Esophagus (tissue), 2 donors: ENCODE measurements around the gene TCP11. TPM values are rescaled to one million over a fixed set of nuclear protein-coding genes. Genes with fewer than 3 reads are reported as not detected.
A peak's percentile ranks its signal among the peaks of the same experiment; 100 is the strongest.

ENCODE experiments used
- H3K27ac ChIP-seq, 2 donors: one replicate each; pipeline ENCODE4 v1.5.1; 2013; ENCODE audit warnings: low read depth in 2 of 2, mild to moderate bottlenecking in 2 of 2, inconsistent platforms in 1 of 2, low read length in 1 of 2, moderate library complexity in 1 of 2
- H3K27me3 ChIP-seq, 2 donors: one replicate each; pipeline ENCODE4 v1.6.1; 2013; ENCODE audit warnings: low read length in 2 of 2, control low read depth in 1 of 2, mild to moderate bottlenecking in 1 of 2; ENCODE audit not compliant: insufficient read depth in 2 of 2, control insufficient read depth in 1 of 2
- H3K36me3 ChIP-seq, 2 donors: one replicate each; pipeline ENCODE4 v1.6.1; 2013; ENCODE audit warnings: low read length in 1 of 2; ENCODE audit not compliant: control insufficient read depth in 2 of 2, insufficient read depth in 2 of 2
- H3K4me1 ChIP-seq, 2 donors: one replicate each; pipeline ENCODE4 v1.6.1; 2013; ENCODE audit warnings: low read length in 1 of 2; ENCODE audit not compliant: control insufficient read depth in 2 of 2, insufficient read depth in 2 of 2
- H3K4me3 ChIP-seq, 2 donors: one replicate each; pipeline ENCODE4 v1.5.1; 2013; ENCODE audit warnings: low read length in 2 of 2, mild to moderate bottlenecking in 2 of 2, low read depth in 1 of 2, moderate library complexity in 1 of 2
- H3K9me3 ChIP-seq, 2 donors: one replicate each; pipeline ENCODE4 v1.6.1; 2013; ENCODE audit warnings: mild to moderate bottlenecking in 2 of 2, low read depth in 1 of 2, low read length in 1 of 2, moderate library complexity in 1 of 2; ENCODE audit not compliant: control insufficient read depth in 2 of 2, insufficient read depth in 1 of 2
- whole genome bisulfite sequencing, 2 donors: extraction: QIAGEN DNeasy Blood & Tissue Kit; methylation state at CpG; one replicate each; pipeline ENCODE4 v1.1.7; 2013; 5-methylcytosine and 5-hydroxymethylcytosine counted together
- polyA plus RNA-seq, 2 donors: library from polyadenylated mRNA; stranded (reverse); fragments of 200-250 nt; gene quantifications; one replicate each; pipeline ENCODE4 v1.2.3, GENCODE V29; 2013
- donor health status: healthy with polysubstance abuse.
- donor health status: Bipolar disorder and iron deficiency.

Gene TCP11
- polyA plus RNA-seq, 2 donors = 0.02 TPM; not detected in 1

GRCh38 chr6:35165630-35166071 lies 24.5 kb upstream of the TCP11 start:
- Histone ChIP-seq H3K9me3 (peaks cover 0 to 2% of the 10 kb centered on the region in 2 donors), H3K36me3 (no peaks in the 10 kb centered on the region), H3K4me1 (peaks cover 4 to 13% of the 10 kb centered on the region in 2 donors), H3K27ac (peak overlapping the region; percentile 60 to 78), H3K4me3 (no peak overlapping the region), H3K27me3 (no peaks in the 10 kb centered on the region)
- 66 to 75% methylated on average over 2 of the region's 2 CpGs for WGBS, 2 donors

DNA sequence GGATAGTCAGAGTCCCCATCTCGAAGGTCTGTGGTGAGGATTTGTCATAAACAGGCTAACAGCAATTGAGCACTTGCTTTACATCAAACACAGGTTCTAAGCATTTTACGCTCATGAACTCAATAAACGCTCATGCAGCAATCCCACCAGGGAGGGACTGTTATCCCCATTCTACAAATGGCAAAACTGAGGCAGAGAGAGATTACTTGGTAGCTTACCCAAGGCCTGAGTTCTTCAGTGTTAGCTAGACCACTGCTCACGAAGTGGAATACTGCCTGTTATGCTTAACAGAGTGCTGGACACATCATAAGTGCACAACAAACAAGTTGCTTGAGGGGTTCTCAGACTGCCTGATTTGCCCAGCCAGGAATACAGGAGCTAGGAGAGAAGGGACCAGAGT lies 23.7 kb upstream of the TCP11 start:
- H3K4me3 ChIP-seq = no peak overlapping the region
- no peaks in the 10 kb centered on the region for H3K27me3 ChIP-seq
- no peak overlapping the region for H3K27ac ChIP-seq
- H3K4me1 ChIP-seq = peaks cover 4 to 17% of the 10 kb centered on the region in 2 donors
- peaks cover 0 to 2% of the 10 kb centered on the region in 2 donors for H3K9me3 ChIP-seq
- H3K36me3 ChIP-seq = no peaks in the 10 kb centered on the region
- WGBS, 2 donors = 93 to 94% methylated on average over 4 of the region's 4 CpGs

- no peaks in the 10 kb centered on the region for H3K36me3 ChIP-seq
- H3K27ac ChIP-seq = no peak overlapping the region
- peaks cover 4 to 17% of the 10 kb centered on the region in 2 donors for H3K4me1 ChIP-seq
- H3K9me3 ChIP-seq = no peaks in the 10 kb centered on the region
- no peaks in the 10 kb centered on the region for H3K27me3 ChIP-seq
- 62 to 83% methylated on average over 6 of the region's 6 CpGs for WGBS, 2 donors
- H3K4me3 ChIP-seq = no peak overlapping the region
These were observed 23.1 kb upstream of the TCP11 start for GRCh38 chr6:35164277-35164676.

DNA sequence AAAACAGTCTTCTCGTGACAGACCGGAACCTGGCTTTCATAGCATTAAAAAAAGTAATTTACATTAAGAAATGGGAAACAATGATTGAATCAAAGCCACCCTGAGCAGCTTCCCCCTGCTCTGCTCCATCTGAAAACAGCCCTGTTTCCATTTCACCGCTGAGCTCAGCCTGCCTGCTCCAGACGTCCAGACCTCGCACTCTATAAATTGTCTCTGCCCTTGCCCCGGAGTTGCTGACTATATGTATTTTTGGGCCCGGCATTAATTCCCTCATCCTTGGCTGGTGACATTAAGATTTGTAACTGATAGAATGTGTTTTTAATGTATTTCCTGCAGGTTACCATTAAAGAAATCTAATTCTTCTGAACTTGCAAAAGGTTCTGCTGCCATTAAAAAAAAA lies 22.7 kb upstream of the TCP11 start:
- Histone ChIP-seq H3K4me3 (no peak overlapping the region), H3K36me3 (no peaks in the 10 kb centered on the region)
- WGBS, 2 donors = 93 to 94% methylated on average over 7 of the region's 7 CpGs

DNA sequence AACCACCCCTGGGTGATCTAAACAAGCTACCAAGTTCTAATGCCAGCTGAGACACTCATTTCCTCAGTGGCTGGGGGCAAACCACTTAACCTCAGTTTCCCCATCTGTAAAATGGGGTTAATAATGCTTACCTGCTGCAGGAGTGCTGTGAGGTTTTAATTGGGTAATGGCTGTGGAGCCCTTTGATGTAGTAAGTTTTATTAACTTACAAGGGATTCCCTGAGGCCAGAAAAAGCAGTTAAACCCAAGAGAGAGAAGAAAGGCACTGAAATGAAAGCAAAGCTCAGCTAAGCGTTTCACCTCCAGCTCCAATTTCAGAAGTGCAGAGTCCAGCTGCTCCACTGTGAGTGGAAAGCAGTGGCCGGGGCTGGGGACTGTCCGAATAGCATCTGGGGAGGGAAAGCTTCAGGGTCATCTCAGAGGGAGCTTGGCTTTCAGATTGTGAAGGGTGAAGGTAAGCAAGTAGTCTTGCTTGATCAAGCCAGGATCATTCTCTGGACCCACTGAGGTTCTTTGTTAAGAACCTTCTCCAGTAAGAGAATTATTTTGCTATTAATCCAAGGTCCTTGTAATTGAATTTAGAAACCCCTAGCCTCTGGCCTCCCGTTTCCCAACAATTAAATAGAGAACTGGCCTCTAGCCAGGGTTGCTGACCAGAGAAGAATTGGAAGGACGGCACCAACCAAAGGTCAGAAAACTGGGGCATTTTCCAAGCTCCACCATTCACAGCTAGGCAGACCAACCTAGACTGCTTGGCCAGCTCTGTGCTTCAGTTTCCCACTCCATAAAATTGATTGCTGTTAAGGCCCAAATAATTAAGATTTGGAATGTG lies 20.9 kb upstream of the TCP11 start:
- Histone ChIP-seq H3K4me3 (no peak overlapping the region), H3K36me3 (no peaks in the 10 kb centered on the region), H3K27me3 (no peaks in the 10 kb centered on the region), H3K9me3 (no peaks in the 10 kb centered on the region), H3K4me1 (peaks cover 4 to 15% of the 10 kb centered on the region in 2 donors), H3K27ac (no peak overlapping the region)
- 59 to 62% methylated on average over 5 of the region's 5 CpGs for whole genome bisulfite sequencing, 2 donors

More for the DNA sequence above, 22.7 kb upstream of the TCP11 start:
- Histone ChIP-seq H3K9me3 (no peaks in the 10 kb centered on the region), H3K4me1 (peaks cover 4 to 17% of the 10 kb centered on the region in 2 donors), H3K27me3 (no peaks in the 10 kb centered on the region), H3K27ac (no peak overlapping the region)

GRCh38 chr6:35161266-35161665 lies 20.1 kb upstream of the TCP11 start:
- H3K36me3 ChIP-seq = no peaks in the 10 kb centered on the region
- peaks cover 4 to 12% of the 10 kb centered on the region in 2 donors for H3K4me1 ChIP-seq
- no peaks in the 10 kb centered on the region for H3K27me3 ChIP-seq
- H3K9me3 ChIP-seq = no peaks in the 10 kb centered on the region
- no peak overlapping the region for H3K4me3 ChIP-seq
- no peak overlapping the region for H3K27ac ChIP-seq

DNA sequence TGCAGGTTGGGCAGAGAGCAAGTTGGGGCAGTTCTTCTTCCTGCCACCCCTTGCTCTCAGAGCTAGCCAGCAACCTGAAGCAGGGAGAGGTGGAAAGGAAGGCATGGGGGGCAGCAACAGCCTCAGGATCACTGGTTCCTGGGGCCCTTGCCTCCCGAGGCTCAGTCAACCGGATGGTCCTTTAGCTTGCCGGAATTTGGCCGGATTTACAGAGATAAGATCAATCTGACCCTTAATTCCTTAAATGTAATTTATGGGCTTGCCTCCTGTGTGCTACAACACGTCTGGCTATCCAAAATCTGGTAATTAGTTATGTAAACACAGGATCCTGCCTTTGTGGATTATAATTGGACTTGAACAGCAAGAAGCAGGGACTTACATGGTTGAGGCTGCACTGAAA lies 19.5 kb upstream of the TCP11 start:
- no peaks in the 10 kb centered on the region for H3K9me3 ChIP-seq
- WGBS, 2 donors = 39 to 48% methylated on average over 5 of the region's 5 CpGs
- H3K27ac ChIP-seq = no peak overlapping the region
- peaks cover 4 to 8% of the 10 kb centered on the region in 2 donors for H3K4me1 ChIP-seq
- H3K4me3 ChIP-seq = no peak overlapping the region
- no peaks in the 10 kb centered on the region for H3K36me3 ChIP-seq
- H3K27me3 ChIP-seq = no peaks in the 10 kb centered on the region

- Histone ChIP-seq H3K4me3 (no peak overlapping the region), H3K27ac (no peak overlapping the region), H3K36me3 (no peaks in the 10 kb centered on the region), H3K27me3 (no peaks in the 10 kb centered on the region), H3K4me1 (peaks cover 0 to 6% of the 10 kb centered on the region in 2 donors), H3K9me3 (no peaks in the 10 kb centered on the region)
These were observed 17.4 kb upstream of the TCP11 start for GRCh38 chr6:35158520-35158919.

GRCh38 chr6:35154947-35155346 lies 13.8 kb upstream of the TCP11 start:
- no peaks in the 10 kb centered on the region for H3K4me1 ChIP-seq
- H3K4me3 ChIP-seq = no peak overlapping the region
- H3K36me3 ChIP-seq = no peaks in the 10 kb centered on the region
- no peaks in the 10 kb centered on the region for H3K9me3 ChIP-seq
- H3K27ac ChIP-seq = no peak overlapping the region
- no peaks in the 10 kb centered on the region for H3K27me3 ChIP-seq
- WGBS, 2 donors = 92 to 93% methylated on average over 1 of the region's 1 CpG

DNA sequence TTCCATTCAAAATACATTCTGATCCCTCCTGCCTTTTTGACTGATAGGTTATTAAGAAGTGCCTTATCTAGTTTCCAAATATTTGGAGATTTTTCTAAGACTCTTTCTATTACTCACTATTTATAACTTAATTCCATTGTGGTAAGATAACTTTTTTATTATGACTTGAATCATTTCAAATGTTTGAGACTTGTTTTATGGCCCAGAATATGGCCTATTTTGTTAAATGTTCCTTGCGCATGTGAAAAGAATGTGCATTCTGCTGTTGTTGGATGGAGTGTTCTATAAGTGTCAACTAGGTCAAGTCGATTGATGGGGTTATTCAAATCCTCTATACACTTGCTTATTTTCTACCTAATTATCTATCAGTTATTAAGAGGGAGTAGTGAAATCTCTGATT lies 13.1 kb upstream of the TCP11 start:
- H3K4me1 ChIP-seq = no peaks in the 10 kb centered on the region
- H3K36me3 ChIP-seq = no peaks in the 10 kb centered on the region
- no peak overlapping the region for H3K4me3 ChIP-seq
- WGBS, 2 donors = 82 to 91% methylated on average over 2 of the region's 2 CpGs
- no peaks in the 10 kb centered on the region for H3K9me3 ChIP-seq
- H3K27me3 ChIP-seq = no peaks in the 10 kb centered on the region
- no peak overlapping the region for H3K27ac ChIP-seq
